Measurements from ENCODE around the gene STK11.
A peak's percentile ranks its signal among the peaks of the same experiment; 100 is the strongest.
"Not testable (repeated sequence)": the region's sequence is repeated elsewhere in the genome, so short reads cannot be mapped to it uniquely, and the experiment has no call there.

Gene STK11

GRCh38 chr19:1246265-1247087 lies 40.9 kb downstream of the STK11 start:
- DNase-seq (ENCODE audit: low read depth, low spot score): not testable (repeated sequence)
- peak overlapping the region; percentile 99 for H3K27ac ChIP-seq

DNA sequence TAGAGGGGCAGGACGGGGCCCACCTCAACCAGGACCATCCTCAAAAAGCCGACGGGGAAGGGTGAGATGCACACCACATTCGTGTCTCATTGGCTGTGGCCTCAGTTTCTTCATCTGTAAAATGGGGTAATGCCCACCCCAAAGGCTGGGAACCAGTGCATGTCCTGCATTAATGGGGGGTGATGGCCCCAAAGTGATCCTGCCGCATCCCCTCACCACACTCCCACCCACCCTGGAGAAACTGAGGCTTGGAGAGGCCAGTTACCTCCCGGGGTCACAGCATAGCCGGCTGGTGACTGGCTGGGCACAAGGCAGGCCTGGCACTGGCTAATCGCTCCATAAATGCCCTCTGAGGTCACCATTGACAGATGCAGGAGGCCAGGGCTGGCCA lies 42.2 kb downstream of the STK11 start:
- no peak for DNase-seq (ENCODE audit: low read depth, low spot score)
- peak overlapping the region; percentile 99 for H3K27ac ChIP-seq

DNA sequence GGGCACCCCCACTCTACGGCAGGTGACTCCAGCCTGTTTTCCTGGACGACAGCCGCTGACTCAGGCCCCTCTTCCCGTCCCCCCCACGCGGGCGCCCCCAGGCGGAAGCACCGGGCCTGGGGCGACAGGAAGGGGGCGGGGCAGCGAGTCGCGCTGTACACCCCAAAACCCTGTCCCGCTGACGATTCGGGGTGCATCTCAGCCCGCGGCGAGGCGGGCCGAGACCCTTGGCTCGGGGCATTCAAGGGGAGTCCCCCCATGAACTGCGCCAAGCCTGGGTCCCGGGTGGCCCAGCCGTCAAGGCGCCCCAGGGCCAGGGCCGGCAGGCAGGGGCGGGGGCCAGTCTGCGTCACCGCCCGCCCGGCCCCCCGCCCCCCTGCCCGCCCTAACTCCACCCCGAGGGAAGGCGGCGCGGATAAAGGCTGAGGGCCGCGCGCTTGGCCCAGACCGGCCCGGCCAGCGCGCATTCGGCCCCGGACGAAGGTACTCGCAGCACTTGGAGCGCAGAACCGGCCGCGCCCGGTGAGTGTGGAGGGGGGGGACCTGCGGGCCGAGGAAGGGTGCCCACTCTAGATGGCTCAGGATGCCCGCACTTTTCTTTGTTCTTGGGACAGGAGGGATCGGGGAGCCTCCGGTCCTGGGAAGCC lies 42.7 kb downstream of the STK11 start, which contains the start of gene MIDN:
Gene MIDN, plus strand, starts transcription at position 445 of the 647 bp plus-strand sequence. CDS start 1,714 bp downstream, outside the sequence.
- peak within 1 kb of the TSS; percentile 99 for H3K27ac ChIP-seq
- DNase-seq (ENCODE audit: low read depth, low spot score): no peak

DNA sequence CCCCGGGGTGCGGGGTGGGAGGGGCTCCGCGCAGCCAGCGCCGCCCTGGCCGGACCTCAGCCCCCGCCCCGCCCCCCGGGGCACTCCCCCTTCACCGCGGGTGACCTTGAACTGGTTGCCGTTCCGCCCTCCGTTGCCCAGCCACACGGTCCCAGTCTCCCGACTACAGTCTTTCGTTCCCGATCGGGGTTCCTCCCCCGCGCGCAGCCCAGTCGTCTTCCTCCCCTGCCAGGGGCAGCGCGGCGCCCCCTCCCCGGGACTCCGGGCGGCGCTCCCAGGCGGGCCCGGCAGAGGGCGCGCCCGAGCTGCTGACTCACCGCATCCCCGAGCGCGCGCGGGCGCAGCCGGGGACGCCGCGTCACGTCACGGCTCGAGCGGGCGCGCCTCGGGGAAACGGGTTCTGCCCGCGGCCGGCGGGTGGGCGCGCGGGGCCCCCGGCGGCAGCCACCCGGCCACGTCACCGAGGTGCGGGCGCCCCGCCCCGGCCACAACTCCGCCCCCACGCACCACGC lies 43.3 kb downstream of the STK11 start:
- no peak for DNase-seq (ENCODE audit: low read depth, low spot score)
- peak overlapping the region; percentile 99 for H3K27ac ChIP-seq

GRCh38 chr19:1249298-1249989 lies 43.9 kb downstream of the STK11 start:
- no peak for DNase-seq (ENCODE audit: low read depth, low spot score)
- peak overlapping the region; percentile 99 for H3K27ac ChIP-seq

GRCh38 chr19:1249990-1250436 lies 44.4 kb downstream of the STK11 start:
- peak overlapping the region; percentile 99 for H3K27ac ChIP-seq
- no peak for DNase-seq (ENCODE audit: low read depth, low spot score)

DNA sequence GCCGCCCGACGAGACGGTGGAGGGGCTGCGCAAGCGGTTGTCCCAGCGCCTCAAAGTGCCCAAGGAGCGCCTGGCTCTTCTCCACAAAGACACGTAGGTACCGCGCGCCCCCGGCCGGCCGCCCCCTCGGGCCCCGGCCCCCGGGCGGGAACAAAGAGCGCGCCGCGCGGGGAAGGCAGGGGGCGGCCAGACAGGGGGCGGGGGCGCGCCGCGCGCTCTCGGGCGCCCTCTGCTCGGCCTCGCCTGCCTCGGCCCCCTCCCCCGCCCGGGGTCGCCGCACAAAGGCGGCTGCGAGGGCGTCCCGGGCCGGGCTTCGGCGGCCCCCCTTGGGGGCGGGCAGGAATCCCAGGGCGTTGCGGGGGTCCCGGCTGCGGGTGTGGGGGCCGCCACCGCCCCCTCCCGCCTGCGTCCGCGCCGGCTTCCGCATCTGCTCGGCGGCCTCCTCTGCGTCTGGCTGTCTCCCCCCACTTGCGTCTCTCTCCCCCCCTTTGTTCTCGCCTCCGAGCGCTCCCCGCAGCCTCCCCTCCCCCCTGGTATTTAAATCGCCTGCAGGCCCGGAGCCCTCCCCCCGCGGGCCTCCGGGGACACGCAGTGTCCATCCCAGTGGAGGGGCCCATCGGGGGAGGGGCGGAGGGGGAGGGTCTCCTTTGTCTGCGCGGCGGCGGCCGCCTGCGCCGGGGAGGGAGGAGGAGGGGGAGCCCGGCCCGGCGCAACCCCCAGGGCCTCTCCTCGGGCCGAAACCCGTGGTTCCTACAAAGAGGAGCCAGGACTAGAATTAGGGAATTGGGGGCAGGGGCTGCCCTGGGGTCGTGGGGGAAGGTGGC lies 45.1 kb downstream of the STK11 start:
- DNase-seq (ENCODE audit: low read depth, low spot score): no peak
- H3K27ac ChIP-seq: peak overlapping the region; percentile 99

DNA sequence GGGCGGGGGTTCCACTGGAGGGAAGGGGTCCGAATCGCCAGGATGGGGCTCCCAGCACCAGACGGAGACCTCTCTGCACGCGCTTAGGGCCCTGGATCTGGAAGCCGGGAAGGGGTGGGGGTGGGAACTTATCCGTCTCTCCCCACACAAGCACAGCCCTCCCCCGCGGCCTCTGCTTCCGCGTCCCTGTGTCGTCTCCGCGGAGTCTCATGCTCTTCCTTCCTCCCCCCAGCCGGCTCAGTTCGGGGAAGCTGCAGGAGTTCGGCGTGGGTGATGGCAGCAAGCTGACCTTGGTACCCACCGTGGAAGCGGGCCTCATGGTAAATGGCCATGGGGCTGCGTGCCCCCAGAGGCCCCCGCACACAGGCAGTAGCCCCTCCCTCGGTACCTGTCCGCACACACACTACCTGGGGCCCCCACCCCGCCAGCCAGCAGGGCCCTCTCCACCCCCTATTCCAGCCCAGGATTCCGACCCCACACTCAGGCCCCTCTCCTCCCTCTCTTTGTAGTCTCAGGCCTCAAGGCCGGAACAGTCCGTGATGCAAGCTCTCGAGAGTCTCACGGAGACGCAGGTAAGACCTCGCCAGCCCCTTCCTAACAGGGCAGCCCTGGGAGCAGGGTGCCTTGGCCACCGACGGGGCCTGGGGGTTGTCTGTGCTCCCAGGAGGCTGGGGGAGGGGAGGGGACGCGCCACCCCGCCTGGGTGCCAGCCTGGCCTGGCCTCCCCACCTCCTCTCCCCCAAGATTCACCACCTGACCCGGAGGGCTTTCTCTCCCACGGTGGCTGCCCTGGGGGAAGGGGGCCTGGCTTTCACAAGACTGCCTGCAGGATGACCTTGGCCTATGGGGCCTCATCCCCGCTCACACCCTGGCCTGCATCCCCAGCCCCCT lies 46.0 kb downstream of the STK11 start:
- peak overlapping the region; percentile 99 for H3K27ac ChIP-seq
- DNase-seq (ENCODE audit: low read depth, low spot score): no peak

DNA sequence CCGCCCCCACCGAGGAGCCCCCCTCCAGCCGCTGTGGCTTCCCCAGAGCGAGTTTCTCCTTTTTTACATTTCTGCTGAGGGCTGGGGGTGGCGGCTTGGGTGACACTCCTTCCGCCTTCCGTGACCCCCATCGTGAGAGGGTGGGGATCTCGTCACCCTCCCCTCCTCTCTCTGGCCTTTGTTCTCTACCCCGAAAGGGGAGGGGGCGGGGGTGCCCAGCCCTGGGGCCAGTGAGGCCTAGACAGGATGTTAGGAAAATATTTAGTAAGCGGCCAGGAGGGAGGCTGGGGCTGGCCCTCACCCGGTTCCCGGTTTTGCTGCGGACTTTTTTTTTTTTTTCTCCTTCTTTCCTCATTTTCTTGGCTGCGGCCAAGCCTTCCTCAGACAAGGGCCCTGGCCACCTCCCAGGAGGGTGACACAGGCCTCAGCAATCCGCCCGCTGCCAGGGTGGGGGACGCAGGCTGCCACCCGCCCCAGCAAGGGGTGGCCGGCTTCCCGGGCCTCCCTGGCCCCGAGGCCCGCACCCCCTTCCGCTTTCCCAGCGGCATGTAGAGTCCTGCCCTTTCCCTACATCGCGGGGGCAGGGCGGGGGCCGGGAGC lies 46.7 kb downstream of the STK11 start:
- peak overlapping the region; percentile 99 for H3K27ac ChIP-seq
- DNase-seq (ENCODE audit: low read depth, low spot score): no peak

DNA sequence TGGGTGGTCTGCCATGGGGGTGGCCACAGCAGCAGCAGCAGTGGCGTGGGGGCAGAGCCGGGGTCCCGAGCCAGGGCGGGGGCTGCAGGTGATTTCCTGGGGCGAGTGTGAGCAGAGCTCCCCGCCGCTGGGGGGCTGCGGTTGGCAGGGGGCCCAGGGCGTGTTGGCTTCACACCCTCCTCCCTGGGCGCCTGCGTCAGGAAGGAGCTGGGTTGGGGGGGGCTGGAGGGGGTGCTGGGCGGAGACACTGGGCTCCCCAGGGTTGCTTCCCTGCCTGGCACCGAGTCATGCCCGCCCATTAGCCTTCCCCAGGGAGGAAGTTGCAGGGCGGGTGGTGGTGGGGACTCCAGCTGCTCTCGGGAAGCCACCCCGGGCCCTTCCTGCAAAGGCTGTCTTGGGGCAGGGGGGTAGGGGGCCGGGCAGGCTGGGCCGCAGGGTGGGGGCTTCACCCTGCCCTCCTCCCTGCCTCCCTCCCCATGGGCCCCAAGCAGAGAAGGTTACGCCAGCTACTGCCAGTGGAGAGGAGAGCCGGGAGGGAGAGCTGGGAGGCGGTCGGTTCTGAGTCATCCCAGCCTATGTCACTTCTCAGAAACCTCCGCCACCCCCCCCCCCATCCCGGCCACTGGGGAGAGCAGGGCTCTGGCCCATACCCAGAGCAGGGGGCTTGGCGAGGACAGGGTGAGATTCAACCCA lies 47.4 kb downstream of the STK11 start:
- no peak for DNase-seq (ENCODE audit: low read depth, low spot score)
- H3K27ac ChIP-seq: peak overlapping the region; percentile 99

- no peak for DNase-seq (ENCODE audit: low read depth, low spot score)
- peak overlapping the region; percentile 99 for H3K27ac ChIP-seq
Observed at GRCh38 chr19:1253514-1254080, 48.0 kb downstream of the STK11 start.

DNA sequence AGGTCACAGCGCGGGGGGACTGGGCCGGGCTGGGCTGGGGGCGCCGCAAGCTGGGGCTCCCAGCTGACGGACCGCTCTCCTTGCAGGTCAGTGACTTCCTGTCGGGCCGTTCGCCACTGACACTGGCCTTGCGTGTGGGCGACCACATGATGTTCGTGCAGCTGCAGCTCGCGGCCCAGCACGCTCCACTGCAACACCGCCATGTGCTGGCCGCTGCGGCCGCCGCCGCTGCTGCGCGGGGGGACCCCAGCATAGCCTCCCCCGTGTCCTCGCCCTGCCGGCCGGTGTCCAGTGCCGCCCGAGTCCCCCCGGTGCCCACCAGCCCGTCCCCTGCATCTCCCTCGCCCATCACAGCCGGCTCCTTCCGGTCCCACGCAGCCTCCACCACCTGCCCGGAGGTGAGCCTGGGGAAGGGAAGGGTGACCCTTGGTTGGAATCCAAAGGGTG lies 48.5 kb downstream of the STK11 start:
- no peak for DNase-seq (ENCODE audit: low read depth, low spot score)

DNA sequence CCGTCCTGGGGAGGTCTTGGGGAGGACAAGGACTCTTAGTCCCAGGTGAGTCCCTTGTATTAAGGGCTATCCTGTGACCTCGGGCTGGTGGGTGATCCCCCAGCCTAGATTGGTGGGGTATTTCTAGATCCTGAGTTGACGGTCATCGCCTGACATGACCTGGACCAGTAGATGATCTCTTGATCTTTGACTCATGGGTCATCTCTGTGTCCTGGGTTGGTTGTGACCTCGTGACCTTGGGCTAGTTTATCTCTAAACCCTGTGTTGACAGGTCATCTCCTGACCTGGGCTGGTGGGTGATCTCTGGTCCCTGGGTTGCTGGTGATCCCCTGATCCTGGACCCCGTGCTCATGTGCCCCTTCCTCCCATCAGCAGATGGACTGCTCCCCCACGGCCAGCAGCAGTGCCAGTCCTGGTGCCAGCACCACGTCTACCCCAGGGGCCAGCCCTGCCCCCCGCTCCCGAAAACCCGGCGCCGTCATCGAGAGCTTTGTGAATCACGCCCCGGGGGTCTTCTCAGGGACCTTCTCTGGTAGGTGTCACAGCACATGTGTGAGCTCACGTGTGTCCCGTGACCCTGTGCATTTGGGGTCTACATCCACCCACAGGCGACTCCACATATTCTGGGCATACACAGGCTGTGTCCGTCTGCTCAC lies 49.1 kb downstream of the STK11 start:
- no peak for DNase-seq (ENCODE audit: low read depth, low spot score)
- peak overlapping the region; percentile 99 for H3K27ac ChIP-seq

More for the DNA sequence above, 48.5 kb downstream of the STK11 start:
- peak overlapping the region; percentile 99 for H3K27ac ChIP-seq

GRCh38 chr19:1255186-1256161 lies 49.9 kb downstream of the STK11 start:
- DNase-seq (ENCODE audit: low read depth, low spot score): no peak
- peak overlapping the region; percentile 99 for H3K27ac ChIP-seq

DNA sequence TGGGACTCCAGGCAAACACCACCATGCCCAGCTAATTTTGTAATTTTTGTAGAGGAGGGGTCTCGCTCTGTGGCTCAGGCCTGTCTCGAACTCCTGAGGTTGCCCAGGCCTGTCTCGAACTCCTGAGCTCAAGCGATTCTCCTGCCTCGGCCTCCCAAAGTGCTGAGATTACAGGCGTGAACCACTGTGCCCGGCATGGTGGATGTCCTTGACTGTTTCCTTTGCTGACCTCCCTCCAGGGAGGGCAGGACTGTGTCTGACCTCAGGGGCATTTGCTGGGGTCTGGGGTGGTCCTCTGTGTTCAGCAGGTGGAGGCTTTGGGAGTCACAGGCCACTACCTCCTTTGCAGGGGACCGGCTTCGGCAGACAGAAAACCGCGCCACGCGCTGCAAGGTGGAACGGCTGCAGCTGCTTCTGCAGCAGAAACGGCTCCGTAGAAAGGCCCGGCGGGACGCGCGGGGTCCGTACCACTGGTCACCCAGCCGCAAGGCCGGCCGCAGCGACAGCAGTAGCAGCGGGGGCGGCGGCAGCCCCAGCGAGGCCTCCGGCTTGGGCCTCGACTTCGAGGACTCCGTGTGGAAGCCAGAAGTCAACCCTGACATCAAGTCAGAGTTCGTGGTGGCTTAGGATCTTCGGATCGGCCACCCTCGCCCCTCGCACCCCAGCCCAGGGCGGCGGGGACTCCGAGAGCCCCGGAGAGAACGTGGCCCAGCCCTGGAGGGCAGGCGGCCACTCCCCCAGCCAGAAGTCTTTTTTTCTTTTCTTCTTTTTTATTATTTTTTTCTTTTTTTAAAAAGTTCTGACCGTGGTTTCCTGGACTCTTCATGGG lies 51.3 kb downstream of the STK11 start:
- H3K27ac ChIP-seq: peak overlapping the region; percentile 99
- no peak for DNase-seq (ENCODE audit: low read depth, low spot score)
